Erythroblast (primary cell): ENCODE measurements around the gene C1orf87.

Experiments
- GATA1 ChIP-seq: IDR thresholded peaks from 2 replicates; pipeline ENCODE4 v1.6.1; 2011; ENCODE audit warnings: low read depth, mild to moderate bottlenecking, control low read depth, low read length, moderate library complexity
- POLR2A ChIP-seq: IDR thresholded peaks from 2 replicates; pipeline ENCODE4 v1.6.1; 2011; ENCODE audit warnings: mild to moderate bottlenecking, low read length

DNA sequence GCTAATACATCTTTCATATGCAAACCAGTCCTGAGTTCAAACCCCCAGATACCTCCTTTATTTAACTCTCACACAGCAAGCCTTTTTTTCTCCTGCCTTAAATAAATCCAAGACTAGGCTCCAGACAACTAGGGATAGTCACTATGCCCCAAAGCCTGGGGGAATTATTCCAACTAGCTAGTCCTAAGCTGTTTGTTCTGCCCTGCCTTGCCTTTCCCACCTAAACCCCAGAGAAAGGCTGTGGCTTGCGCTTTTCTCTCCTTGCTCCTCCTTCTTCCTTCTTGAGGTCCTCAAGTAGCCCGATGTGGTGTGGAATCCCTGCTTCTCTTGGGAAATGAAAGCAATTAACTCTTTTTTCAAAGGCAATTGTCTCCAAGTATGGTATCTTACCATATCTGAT lies 31.8 kb downstream of the C1orf87 start:
- TF ChIP-seq POLR2A (no peak), GATA1 (no peak)
